HG03135 (cell line): Measurements from ENCODE around the gene KCNJ16.
"Not testable (repeated sequence)": the region's sequence is repeated elsewhere in the genome, so short reads cannot be mapped to it uniquely, and the experiment has no call there.

Experiments
- ATAC-seq: cut with Tn5 transposase; IDR thresholded peaks from one replicate; pipeline ENCODE4 v1.9.1; 2021; ENCODE audit warnings: mild to moderate bottlenecking, moderate library complexity; ENCODE audit not compliant: unreplicated experiment

Gene KCNJ16

DNA sequence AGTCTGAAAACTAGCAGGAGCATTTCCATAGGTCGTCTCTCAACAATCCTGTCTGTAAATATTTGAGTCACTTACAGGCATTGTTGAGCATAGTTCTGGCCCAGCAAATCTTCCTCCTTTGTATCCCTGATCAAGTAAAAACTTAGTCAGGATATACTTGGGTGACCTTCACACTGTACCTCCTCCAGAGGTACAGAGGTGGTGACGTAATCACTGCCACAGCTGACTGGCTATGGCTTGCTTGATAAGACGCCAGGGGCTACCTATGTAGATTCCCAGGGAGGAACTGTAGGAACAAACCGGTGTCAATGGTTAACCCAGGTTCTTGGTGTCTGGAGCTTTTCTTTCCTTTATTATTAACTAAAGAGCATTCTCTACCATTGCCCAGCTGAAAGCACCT is at the start of gene KCNJ16:
Gene KCNJ16 (plus strand): TSS at position 270 of the 400 bp plus-strand sequence. CDS start 56,863 bp downstream, outside the sequence.
- no peak for ATAC-seq

DNA sequence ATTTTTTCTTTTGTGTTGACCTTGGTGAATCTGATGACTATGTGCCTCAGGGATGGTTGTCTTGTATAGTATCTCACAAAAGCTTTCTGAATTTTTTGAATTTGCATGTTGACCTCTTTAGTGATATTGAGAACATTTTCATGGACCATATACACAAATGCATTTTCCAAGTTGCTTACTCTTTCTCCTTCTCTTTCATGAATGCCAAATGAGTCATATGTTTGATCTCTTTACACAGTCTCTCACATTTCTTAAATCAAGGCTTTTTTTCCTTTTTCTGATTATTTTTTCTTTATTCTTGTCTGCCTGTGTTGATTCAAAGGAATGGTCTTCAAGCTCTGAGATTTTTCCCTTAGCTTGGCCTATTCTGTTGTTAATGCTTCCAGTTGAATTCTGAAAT is 46.6 kb upstream of the KCNJ16 start:
- no peak for ATAC-seq

DNA sequence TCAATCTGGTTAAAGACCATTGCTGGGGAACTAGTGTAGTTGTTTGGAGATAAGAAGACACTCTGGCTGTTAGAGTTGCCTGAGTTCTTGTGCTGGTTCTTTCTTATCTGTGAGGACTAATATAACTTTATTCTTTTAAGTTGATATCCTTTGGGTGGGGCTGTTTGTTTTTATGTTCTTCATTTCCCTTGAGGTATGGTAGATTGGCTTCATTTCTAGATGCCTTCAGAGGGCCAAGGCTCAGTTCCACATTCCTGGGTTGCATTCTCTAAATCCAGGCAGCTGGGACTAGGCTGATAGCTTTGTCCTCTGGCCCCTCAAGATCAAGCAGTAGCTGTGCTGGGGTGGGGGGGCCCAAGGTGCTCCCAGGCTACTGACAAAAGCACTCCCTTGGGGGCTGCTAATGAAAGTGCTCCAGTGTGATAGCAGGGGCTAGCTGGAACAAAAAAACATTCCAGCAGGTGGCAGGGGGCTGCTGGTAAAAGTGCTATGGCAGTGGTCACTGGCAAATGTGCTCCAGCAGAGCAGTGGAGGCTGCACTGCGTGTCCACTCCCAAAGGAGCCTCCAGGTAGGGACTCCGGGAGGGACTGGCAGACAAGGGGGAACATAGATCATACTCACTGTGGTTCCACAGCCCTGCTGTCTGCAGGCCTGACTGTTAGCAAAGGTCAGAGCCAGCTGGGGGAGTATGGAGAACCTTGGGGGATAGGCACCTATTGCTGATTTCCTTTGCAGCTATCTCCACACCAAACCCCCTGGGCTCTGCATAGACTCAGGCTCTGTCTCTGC is 45.9 kb upstream of the KCNJ16 start:
- no peak for ATAC-seq

DNA sequence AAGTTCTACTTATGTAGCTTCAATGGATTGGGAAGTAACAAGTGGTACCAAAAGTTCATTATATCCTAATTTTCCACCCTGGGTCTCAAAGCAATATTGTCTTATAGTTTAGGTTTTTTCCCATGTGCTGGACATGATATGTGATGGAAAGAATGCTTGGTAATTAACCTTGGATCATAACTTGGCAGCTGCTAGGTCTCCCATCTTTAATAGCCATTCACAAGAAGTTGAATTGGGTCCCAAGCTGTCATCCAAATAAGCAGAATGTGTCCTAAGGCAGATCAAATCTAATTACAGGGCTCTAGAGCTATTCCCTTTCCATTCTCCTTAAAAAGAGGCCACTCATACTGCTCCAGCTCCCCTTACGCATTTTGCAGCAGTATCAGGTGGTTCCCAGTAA is 44.7 kb upstream of the KCNJ16 start:
- ATAC-seq = no peak

DNA sequence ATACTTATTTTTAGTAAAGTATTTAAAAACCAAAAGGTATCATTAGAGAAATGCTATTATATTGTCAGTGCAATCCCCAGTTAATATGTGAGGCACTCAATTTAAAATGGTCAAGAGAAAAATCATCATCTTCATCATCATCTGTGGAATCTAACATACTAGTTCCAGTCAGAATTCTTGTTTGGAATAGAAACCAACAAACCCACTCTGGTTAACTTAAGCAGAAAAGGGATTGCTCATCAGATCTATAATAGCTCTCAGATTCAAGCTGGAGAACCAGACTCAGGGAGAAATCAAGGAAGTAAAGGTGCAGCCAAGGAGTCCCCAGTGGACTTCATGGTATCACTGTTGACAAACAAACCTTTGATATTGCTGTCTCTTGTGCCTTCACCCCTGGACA is 43.7 kb upstream of the KCNJ16 start:
- ATAC-seq = no peak

DNA sequence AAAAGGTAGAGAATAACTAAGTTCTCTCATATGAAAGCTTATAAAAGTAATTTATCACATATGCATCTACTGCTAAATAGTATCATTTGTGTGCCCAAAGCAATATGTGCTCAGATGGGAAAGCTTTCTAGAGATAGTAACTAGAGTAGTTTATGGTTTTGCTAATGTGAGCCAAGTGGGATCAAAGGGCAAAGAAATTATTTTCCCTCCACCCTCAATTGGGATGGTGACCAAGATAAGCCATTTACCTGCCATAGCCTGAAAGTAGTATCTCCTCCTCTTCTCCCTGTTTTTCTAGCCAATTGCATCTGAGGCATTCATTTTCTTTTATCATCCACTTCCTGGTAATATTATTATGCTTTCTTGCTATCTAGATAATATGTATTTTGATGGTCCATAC is 41.9 kb upstream of the KCNJ16 start:
- no peak for ATAC-seq

DNA sequence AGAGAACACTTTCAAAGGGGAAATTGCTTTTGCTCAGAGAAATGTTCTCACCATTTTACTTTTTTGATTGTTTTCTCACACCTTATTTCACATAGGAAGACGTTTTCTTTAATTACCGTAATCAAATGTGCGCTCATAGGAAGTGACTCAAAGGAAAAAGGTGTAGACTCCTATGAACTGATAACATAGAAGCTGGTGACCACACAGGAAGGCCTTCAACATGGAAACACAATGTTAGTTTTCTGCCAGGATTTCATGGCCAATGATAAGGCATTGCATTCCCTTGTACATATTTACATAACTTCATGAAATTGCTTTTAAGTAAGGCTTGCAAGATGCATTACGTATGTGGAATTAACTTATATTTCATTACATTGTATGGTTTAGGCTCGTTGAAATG is 40.9 kb upstream of the KCNJ16 start:
- no peak for ATAC-seq

DNA sequence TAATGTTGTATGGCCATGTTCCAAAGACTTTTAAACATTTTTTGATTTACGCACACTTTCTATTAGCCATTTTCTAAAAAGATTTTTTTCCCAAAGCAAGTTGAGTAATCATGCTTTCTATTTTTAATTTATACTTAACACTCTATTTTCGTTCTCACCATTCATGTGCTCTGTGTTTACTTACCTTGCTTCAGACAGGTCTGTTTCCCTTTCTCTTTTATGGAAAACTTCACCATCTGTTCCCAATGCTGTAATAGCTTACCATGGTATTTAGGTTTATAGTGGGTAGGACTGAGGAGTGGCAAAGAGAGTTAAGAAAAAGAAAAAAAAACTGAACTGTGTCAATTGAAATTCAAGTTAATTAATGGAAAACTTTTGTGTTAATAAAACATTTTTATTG is 37.5 kb upstream of the KCNJ16 start:
- ATAC-seq = no peak

DNA sequence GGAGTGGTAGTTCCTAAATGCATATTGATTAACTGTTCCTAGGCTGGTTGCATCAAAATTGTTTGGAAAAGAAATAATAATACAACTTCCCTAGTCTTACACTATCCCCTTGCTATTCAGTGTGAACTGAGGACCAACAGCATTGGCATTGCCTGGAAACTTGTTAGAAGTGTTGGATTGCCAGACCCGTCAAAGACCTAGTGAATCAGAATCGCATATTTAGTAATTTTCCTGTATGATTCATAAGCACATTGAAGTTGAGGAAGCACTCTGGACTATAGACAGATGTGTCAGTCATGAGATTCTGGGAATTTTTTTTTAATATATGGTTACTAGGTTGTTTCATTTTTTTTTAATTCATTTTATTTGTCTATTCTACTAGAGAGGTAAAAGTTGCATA is 34.7 kb upstream of the KCNJ16 start:
- ATAC-seq = no peak

DNA sequence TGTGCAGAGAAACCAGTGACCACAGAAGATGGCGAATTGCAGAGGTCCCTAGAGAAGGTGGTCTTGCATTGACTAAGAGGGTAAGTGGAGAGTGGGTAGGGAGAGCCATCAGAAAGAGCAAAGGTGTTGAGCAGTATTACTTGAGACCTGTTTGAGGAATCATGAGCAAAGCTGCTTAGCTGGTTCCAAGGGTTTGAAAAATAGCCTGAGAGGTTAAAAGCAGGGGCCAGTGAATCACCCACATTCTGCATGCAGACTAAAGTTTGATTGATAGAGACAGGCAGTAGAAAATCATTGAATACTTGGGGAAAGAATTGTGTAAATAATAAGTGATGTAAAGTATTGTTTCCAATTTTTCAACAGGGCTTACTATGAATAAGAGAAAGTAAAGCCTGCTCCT is 34.0 kb upstream of the KCNJ16 start:
- ATAC-seq = no peak

DNA sequence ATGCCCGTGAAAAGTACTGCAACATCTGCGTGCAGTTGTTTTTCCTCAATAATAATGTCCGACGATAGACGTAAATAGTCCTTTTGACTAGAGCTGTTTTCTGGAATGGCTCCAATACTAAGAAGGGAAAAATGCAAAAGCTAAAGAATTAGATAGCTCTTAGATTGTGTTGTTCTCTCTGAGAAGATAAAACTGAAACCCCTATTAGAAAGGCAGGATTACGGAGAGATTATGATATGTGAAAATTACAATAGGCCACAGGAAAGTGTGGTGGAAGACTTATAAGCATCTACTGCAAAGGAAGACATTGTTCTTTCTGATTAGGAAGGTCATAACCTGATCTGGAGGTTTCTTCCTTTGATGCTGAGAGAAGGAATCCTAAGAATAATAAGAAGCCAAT is 33.5 kb upstream of the KCNJ16 start:
- ATAC-seq = no peak

DNA sequence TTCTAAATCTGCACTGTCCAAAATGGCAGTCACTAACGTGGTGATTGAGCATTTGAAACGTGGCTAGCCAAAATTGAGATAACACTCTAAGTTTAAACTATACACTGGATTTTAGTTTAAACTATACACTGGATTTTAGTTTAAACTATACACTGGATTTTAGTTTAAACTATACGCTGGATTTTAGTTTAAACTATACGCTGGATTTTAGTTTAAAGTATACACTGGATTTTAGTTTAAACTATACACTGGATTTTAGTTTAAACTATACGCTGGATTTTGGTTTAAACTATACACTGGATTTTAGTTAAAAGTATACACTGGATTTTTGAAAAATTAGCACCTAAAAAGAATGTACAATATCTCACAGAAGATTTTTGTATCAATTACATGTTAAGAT is 29.2 kb upstream of the KCNJ16 start:
- ATAC-seq = not testable (repeated sequence)

DNA sequence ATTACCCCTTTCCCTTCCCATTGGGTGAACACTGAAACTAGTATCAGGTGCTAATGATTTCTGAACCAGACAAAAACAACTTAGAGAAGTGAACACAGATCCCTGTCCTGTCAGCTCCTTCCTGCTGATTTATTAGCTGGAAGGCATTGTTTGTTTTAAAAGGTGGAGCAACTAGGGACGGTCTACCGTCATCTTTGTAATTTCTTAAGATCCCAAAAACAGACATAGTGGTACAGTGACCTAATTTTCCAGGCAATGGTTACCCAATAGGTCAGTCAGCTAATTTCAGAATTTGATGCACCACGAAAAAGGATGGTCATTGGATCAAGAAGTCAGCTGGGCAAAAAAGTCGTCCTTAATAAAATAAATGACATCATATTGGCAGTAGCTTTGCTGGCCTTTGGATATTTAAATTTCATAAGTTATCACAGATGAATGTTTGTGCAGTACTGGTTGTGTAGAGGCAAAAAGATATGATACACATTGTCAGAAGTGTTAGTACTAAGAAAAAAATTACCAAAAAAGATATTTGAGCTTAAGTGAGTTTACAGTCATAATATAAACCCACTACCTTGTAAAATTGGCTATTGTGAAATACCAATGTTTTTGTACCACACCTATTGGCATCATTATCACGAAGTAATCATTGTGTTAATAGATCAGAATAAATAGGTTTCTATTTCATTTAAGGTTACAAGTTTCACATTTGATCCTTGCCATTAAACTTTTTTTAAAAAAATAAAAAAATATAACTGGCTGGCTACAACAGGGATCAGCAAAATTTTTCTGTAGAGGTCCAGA is 27.2 kb upstream of the KCNJ16 start:
- no peak for ATAC-seq

DNA sequence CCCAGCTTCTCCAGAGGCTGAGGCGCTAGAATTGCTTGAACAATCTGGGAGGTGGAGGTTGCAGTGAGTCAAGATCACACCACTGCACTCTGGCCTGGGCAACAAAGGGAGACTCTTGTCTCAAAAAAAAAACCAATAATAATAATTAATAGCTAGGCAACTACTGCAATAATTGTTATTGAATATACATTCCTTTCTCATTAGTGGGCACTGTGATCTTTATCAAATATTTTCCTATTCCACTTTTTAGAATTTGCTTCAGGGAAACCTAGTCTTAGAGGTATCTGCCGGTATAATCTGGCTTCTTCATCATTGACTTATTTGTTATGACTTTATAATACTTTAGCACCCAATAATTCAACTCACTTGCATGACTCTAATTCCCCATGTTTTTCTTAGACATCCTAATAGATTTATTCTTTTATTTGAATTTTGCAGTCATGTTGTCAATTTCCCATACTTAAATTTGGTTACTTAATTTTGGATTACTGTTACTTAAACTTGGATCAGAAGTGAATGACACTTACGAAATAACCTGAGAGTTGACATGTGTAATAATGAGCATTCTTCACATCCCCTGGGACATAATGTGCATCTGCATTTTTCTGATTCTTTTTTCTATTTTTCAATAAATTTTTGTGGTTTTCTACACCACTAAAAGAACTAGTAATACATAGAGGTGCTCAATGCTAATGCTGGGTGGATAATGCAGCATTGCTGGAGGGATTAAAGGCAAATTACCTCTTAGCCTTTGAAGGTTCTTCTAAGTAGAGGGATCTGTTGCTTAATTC is 25.0 kb upstream of the KCNJ16 start:
- no peak for ATAC-seq

DNA sequence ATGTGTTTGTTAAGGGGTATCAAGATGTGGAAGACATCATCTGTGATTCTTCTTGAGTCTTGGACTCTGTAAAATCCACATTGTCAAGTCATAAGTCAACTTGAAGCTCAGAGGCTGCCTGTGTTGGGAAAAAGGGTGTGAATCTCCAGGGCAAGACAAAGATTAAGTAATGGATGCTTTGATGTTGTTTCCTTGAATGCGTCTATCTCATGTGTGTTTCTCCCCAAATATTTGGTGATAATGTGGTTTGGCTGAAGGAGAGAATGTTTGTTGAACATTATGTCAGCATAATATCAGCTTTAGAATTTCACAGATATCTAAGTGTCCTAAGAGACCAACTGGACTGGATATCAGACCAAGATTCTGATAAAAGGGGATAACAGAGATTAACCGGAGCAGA is 24.1 kb upstream of the KCNJ16 start:
- no peak for ATAC-seq

DNA sequence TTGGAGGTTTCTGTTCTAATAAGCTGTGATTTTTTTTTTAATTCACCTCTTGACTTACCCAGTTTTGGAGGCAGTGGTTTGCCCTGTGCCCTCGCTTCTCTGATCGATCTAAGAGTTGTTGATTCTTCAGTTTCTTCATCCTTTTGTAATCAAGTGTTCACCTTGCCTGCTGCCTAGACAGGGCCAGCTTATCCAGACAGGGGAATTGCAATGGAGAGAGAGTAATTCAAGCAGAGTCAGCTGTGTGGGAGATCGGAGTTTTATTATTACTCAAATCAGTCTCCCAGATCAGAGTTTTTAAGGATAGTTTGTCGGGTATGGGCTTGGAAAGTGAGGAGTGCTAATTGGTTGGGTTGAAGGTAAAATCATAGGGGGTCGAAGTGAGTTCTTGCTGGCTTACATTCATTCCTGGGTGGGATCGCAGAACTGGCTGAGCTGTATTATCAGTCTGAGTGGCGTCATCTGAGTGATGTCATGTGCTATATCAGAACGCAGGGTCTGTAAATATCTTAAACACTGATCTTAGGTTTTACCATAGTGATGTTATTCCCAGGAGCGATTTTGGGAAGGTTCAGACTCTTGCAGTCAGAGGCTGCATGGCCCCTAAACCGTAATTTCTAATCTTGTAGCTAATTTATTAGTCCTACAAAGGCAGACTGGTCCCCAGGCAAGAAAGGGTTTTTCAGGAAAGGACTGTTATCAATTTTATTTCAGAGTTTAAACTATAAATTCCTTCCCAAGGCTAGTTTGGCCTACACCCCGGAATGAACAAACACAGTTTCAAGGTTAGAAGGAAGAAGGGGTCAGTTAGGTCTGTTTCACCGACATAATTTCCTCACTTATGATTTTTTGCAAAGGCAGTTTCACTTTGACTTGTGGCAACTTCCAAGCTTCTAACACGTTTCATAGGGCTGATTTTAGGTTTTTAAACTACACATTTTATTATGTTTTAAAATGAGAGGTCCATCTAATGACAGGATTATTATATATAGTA is 21.5 kb upstream of the KCNJ16 start:
- no peak for ATAC-seq

DNA sequence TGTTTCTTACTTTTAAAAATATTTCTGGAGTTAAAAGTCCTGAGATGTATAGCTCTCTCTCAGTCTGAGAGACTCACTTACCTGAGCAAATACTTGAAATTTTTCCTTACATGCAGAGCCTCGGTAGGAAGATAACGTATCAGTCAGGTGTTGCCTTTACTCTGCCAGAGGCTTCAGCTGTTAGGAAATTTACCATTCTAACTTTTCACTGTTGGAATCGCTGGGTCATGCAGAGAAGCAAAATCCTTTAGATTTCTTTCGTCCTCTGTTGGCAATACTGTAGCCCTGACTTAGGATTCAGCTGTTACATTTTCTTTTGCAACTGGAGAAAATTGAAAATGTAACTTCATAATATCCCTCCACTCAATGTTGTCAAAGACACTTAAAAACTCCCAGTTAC is 20.0 kb upstream of the KCNJ16 start:
- ATAC-seq = no peak

DNA sequence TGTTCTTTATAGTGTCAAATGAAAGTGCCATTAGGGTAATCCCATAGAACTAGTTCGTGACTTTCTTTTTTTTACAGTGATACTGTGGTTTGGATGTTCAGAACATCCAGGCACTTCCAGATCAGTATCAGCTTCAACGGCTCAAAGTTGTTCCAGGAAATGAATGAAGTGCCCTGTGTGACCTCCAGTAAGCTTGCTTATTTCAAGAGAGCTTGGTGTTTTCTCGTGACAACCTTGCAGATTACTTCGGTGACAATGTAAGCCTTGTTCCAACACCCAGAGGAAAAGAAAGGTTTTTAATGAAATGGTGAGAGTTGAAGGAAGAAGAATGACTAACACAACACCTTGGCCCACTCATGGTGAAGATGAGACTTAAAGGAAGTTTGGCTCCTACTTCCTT is 16.0 kb upstream of the KCNJ16 start:
- ATAC-seq = no peak

DNA sequence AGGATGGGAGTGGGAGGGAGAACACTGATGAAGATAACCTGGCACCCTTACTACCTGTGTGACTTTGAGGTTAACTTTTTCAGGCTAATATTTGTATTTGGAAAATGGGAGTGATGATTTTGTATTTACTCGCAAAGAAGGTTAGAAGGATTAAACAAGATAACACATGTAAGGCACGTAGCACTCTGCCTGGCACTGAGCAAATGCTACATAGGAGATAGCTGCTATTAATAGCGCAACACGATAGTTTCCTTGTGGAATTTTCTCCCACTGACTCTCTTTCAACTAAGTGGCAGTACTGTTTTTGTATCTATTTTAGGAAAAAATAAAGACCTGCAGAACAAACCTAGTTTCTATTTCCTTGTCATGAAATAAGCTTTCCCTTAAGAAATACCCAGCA is 15.4 kb upstream of the KCNJ16 start:
- no peak for ATAC-seq

DNA sequence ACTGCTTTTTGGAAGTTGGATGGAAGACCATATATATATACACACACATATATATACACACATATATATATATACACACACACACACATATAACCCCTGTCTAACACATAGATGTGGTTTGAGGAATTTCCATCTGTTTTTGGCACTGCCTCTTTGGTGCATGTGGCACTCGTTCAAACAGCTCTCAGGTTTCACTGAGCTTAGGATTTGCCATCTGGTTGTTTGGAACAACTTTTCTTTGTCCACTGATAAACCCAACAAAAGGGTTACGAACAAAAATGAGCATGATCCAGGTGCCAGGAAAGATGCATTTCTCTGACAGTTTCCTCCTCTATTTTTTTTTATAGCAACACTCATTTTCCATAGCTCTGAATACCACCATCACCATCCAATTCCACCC is 14.6 kb upstream of the KCNJ16 start:
- no peak for ATAC-seq
